HG02678 (cell line): ENCODE measurements around the gene YJU2.

Source experiments
- ATAC-seq: cut with Tn5 transposase; IDR thresholded peaks from one replicate; pipeline ENCODE4 v1.9.1; 2021; ENCODE audit warnings: mild to moderate bottlenecking, moderate library complexity; ENCODE audit not compliant: unreplicated experiment

The YJU2 gene

GRCh38 chr19:4295972-4296771 is 49.3 kb downstream of the YJU2 start:
- no peak for ATAC-seq

GRCh38 chr19:4297901-4298809 is 51.3 kb downstream of the YJU2 start:
- ATAC-seq: no peak

DNA sequence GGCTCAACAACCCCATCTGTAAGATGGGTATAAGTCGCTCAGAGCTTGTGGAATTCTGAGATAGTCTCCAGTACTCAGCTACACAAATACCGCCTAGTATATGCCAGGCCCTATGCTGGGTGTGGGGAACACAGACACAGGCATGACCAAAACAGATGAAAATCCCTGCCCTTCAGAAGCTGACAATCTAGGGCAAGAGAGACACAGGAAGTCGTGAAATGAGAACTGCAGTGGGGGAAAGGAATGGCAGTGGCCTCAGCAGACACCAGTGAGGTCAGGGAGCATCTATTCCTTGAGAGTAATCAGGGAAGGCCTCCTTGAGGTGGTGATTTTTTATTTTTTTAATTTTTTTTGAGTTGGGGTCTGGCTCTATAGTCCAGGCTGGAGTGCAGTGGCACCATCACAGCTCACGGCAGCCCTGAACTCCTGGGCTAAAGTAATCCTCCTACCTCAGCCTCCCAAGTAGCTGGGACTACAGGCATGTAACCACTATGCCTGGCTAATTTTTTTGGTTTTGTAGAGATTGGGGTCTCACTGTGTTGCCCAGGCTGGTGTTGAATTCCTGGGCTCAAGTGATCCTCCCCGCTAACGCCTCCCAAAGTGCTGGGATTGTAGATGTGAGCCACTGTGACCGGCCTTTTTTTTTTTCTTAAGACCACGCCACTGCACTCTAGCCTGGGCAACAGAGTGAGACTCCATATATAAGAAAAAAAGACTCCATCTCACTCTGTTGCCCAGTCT is 52.1 kb downstream of the YJU2 start:
- ATAC-seq: no peak

DNA sequence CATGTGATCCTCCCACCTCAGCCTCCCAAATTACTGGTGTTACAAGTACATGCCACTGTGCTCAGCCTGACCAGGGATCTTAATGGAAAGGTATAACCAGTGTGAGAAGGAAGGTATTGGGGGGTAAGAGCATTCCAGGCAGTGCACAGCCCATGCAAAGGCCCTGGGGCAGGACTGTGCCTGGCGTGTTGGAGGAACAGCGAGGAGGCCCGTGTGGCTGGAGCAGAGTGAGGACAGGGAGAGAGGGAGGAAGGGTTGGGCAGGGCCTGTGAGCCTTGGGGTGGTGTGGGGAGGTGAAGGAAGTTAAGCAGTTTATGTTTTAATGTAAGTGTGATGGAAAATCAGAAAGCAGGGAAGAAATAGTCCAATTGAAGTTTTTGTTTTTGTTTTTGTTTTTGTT is 53.7 kb downstream of the YJU2 start:
- no peak for ATAC-seq

GRCh38 chr19:4301590-4302242 is 54.8 kb downstream of the YJU2 start:
- no peak for ATAC-seq

- ATAC-seq: no peak
Observed at GRCh38 chr19:4302243-4302640, 55.4 kb downstream of the YJU2 start, which contains the start of gene TMIGD2. TSS of gene TMIGD2 (minus strand) at chr19:4302389. CDS start at chr19:4302385, 4 bp downstream.

DNA sequence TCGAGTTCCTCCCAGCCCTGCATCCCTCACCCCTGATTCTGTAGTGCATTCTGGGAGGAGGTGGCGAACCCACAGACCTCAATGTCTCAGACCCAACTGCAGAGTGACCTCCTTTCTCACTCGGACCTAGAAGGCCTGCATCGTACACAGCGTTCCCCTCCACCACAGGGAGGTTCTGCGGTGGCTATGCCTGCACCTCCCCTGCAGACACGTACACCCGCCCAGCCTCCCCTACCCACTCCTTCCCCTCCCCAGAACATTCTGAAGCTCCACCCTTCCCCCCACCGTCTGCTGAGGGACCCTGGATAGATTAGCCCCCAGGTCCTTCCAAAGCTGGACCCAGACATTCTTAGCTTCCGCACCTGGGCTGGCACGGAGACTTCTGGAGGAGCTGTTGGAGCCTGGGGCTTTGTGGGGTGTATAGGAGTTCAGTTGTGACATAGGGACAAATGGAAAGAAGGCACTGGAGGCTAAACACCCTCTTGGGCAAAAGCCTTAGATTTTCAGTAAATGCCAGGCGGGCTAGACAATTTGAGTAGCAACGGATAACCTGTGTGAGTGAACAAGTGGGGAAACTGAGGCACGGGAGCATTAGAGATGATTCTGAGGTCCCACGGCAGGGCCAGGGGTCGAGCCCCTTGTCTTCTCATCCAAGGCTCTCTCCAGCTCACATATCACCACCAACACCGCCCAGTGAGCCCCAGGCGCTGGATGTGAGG is 57.1 kb downstream of the YJU2 start:
- ATAC-seq: no peak

DNA sequence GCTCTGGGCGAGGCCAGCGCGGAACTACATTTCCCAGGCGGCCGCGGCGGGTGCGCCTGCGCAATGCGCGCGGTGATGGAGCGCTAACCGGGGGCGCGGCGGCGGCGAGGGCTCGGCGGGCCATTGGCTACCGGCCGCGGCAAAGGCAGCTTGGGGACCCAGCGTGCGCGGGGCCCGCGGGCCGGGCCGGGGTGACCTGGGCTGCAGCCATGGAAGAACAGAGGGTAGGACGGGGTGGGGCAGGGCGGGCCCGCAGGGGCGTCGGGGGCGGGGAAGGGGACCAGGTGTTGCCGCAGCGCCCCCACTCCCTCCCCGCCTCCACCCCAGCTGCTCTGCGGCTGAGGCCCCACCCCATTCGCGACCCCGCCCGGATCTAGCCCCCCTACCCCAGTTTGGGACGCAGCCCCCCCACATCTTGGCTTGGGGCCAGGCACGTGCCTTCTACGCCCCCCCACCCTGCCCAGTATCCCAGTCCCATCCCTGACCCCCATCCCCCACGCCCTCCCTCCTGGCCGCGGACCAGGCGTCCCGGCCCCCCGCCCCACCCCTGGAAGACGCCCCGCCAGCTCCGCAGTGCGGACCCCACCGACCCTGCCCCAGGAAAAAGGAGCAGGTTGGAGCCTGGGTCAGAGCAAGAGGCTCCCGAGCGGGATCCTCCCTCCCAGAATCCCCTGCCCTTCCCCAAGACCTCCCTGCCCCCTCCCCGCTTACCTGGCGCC is 57.8 kb downstream of the YJU2 start, which contains the start of gene FSD1:
Gene FSD1 (plus strand): TSS at position 61 of the 719 bp plus-strand sequence. CDS start 149 bp downstream, at position 210.
- no peak for ATAC-seq

GRCh38 chr19:4305257-4305612 is 58.4 kb downstream of the YJU2 start:
- no peak for ATAC-seq

DNA sequence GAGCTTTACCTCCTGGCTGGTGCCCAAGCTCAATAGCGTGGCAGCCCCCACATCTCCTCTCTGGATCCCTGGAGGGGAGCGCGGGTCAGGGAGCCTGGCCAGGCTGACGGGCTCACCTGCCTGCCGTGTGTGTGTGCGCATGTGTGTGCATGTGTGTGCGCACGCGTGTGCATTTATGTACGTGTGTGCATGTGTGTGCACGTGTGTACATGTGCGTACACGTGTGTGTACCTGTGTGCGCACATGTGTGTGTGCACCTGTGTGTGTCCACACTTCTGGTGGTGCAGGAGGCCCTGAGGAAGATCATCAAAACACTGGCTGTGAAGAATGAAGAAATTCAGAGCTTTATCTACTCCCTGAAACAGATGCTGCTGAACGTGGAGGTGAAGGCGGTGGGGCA is 58.8 kb downstream of the YJU2 start:
- no peak for ATAC-seq

DNA sequence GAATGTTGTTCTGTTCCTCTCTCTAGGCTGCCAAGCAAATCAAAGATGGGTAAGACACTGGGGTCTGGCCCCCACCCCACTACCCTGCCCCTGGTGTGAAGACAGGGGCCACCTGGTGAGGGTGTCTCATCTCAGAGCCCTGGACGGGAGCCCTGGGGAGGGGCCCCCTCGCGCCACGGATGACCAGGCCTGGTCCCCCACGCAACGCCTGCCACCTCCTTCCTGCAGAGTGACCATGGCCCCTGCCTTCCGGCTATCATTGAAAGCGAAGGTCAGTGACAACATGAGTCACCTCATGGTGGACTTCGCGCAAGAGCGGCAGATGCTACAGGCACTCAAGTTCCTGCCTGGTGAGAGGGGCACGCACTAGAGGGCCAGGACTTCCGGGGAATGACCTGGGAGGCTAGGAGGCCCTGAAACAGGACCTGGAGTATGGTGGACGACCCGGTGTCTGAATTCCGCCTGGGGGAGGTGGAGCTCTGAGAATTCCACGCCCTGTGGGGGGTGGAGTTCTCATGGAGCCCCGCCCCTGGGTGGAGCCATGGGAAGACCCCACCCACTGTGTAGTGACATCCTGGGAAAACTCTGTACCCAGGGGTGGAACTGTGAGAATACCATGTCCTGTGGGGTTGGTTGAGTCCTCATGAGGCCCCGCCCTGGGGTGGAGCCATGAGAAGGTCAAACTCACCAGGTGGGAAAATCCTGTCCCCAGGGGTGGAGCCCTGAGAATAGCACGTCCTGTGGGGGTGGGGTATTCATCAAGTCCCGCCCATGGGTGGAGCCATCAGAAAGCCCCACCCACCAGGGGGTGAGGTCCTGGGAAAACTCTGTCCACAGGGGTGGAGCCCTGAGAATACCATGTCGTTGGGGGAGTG is 63.6 kb downstream of the YJU2 start:
- no peak for ATAC-seq

GRCh38 chr19:4313847-4314490 is 67.1 kb downstream of the YJU2 start:
- no peak for ATAC-seq

GRCh38 chr19:4316956-4317355 is 70.1 kb downstream of the YJU2 start:
- ATAC-seq: no peak

- no peak for ATAC-seq
Observed at GRCh38 chr19:4318460-4318859, 71.6 kb downstream of the YJU2 start.
